ENCODE data around the gene PYGM. TPM values are rescaled to one million over a fixed set of nuclear protein-coding genes. Genes with fewer than 3 reads are reported as not detected.

Gene PYGM
- total RNA-seq, 1 donor from 2014 or later, result not detected

DNA sequence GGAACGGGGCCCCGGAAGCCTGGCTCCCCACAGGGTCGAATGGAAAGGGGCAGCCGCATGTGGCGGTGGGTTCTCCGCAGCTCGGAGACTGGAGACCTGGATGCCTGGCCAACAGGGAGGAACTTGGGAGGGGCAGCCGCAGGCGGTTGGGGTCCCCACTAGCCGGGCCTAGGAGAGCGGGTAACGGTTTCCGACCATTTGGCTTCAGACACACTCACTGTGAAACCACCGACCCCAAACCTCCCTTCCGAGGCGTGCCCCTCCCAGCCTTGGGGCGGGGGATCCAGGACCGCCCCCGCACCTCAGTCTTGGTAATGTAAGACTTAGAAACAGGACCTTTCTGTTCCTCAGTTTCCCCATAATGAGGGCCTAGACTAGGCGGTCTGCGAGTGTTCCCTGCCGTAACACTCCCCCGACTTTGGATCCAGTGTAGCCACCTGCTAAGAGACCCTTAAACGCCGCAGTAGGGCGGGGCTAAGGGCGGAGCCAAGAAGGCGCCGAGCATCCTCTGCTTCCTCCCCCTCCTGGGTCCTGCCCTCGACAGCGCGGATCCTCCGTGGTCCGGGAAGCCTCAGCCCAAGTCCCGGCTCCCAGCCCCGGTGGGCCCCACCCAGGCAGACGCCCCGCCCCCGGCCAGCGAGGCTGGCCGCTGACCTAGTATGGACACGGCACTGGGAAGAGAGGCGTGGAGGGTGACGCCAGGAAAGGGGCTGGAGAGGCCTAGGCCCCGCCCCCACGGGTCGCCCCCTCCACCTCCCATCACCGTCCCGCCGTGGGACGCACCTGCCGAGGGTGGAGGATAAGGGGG is 14.0 kb downstream of the PYGM start:
- TF ChIP-seq, protein P1, sequence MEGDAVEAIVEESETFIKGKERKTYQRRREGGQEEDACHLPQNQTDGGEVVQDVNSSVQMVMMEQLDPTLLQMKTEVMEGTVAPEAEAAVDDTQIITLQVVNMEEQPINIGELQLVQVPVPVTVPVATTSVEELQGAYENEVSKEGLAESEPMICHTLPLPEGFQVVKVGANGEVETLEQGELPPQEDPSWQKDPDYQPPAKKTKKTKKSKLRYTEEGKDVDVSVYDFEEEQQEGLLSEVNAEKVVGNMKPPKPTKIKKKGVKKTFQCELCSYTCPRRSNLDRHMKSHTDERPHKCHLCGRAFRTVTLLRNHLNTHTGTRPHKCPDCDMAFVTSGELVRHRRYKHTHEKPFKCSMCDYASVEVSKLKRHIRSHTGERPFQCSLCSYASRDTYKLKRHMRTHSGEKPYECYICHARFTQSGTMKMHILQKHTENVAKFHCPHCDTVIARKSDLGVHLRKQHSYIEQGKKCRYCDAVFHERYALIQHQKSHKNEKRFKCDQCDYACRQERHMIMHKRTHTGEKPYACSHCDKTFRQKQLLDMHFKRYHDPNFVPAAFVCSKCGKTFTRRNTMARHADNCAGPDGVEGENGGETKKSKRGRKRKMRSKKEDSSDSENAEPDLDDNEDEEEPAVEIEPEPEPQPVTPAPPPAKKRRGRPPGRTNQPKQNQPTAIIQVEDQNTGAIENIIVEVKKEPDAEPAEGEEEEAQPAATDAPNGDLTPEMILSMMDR (conservative IDR thresholded peaks at IDR 0.05; ENCODE audit: low read depth, low read length), result no peak
- H3K4me3 ChIP-seq (ENCODE audit: low read depth, low read length), result no peak overlapping the region
- no peak for DNase-seq (ENCODE audit: low read depth)

DNA sequence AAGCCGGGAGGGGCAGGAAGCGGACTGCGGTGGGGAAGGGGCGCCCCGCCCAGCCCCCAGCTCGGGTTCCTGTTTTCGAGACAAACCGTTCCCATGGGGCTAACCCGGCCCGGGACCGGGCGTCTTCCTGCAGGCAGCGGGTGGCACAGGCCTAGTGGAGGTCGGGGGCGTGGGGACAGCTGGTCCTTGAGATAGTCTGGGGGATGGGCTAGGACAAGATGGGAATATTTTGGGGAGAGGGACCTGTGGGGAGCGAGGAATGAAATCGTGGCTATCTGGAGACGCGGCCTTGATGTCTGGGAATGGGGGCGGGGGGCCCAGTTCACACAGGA is 14.6 kb downstream of the PYGM start:
- H3K4me3 ChIP-seq (ENCODE audit: low read depth, low read length), result no peak overlapping the region
- TF ChIP-seq, protein P1 (conservative IDR thresholded peaks at IDR 0.05; ENCODE audit: low read depth, low read length), result no peak
- DNase-seq (ENCODE audit: low read depth), result no peak

DNA sequence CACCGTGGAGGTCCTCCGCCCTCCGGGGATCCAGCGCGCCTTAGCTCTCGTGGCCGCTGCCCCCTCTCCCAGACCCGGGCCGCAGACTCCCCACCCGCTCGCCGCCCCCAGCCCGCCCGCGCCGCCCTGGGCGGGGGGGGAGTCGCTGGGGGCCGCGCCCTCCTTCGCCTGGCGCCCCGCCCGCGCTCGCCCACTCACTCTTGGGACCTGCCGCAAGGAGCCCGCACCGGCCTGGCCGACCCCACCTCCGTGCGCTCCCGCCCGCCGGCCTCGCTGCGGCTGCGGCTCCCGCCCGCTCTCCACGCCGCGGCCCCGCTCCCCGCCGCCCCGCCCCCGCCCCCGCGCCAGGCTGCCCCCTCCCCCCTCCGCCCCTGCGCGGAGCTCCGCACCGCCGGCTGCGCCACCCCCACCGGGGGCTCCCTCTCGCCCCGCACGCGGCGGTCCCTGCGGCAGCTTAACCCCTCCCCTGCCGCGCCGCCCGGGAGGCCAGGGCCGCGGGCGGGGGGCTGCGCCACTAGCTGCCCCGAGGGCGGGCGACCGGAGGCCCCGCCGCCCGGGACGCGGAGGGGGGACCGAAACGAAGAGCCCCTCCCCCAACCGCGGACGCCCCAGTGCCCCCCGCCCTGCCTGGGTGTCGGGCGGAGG is 15.1 kb downstream of the PYGM start:
- DNase-seq (ENCODE audit: low read depth), result no peak
- H3K4me3 ChIP-seq (ENCODE audit: low read depth, low read length), result no peak overlapping the region
- TF ChIP-seq, protein P1 (conservative IDR thresholded peaks at IDR 0.05; ENCODE audit: low read depth, low read length), result no peak

DNA sequence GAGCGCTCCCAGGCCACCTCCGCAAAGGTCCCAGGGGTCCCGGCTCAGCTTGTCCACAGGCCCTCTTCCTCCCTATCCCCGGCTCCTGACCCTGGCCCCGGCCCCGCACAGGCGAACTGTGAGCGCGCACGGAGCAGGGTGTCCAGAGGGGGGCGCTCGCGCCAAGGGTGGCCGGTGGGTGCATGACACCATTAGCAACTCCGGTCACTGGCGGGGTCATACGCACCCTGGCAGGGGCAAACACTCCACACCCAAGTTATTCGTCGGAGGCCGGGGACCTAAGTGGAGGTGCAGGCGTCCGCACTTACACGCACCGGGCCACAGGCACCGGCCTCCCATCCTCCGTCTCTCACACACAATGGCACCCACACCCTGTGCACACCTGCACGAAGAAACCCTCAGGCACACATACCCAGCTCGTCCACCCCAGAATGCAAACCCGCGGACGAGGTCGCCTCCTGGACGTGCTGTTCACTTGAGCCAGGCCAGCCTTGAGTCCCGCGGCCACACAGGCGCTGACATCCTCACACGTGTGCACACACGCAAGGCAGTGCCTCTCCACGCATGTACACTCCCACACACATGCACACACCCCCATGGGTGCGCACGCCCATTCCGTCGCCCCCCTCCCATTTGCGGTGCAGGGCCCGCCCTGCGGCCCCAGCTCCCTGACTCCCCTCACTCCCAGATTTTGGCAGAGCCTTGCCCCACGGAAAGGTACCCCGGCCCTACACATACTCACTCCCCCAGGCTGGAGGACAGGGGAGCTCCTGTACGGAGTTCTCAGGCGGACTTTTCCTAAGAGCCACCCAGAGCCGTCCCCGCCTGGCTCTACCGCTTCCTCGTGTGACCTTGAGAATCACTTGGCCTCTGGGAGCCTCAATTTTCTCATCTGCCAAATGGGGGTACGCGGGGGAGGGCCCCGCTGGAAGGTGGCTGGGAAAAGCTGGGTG is 15.9 kb downstream of the PYGM start, which contains the start of gene RASGRP2:
TSS of gene RASGRP2 (minus strand) at position 552 of the 953 bp plus-strand sequence. CDS start 1,276 bp downstream, outside the sequence.
- TF ChIP-seq, protein P1 (conservative IDR thresholded peaks at IDR 0.05; ENCODE audit: low read depth, low read length), result peak; percentile 67
- DNase-seq (ENCODE audit: low read depth), result no peak
- peak within 1 kb of the TSS; percentile 11 for H3K4me3 ChIP-seq (ENCODE audit: low read depth, low read length)

DNA sequence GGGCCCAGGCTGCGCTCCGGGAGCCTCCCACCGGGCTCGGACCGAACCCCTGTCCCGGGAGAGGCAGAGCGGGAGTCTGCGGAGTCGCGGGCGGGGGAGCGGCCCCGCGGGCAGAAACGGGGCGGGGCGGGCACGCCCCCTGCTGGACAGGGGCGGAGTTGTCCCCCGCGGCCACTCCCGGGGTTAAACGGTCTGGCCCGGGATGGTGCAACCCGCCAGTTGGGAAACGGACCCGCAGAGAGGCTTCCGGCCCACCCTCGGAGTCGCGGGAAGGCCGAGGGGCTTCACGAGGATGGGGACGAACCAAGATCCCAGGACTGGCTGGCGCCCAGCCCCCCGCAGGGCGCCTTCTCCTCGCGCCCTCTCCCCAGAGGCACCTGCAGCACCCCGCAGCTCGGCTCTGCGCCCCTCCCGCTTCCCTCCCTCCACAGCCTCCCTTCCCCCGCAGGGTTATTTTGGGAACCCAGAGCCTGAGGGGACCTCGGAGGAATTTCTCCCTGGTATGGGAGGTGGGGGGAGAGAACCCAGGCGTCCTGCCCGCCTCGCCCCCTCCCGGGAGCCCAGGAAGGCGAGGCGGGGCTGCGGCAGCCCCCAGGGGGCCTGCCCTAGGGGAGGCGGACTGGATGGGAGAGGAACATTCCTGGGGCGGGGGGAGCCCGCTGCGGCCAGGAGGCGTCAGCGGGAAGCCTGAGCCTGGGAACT is 16.7 kb downstream of the PYGM start:
- TF ChIP-seq, protein P1 (conservative IDR thresholded peaks at IDR 0.05; ENCODE audit: low read depth, low read length), result peak; percentile 72
- no peak for DNase-seq (ENCODE audit: low read depth)
- peak overlapping the region; percentile 28 for H3K4me3 ChIP-seq (ENCODE audit: low read depth, low read length)
